Muscle of leg (tissue), 11 donors: ENCODE results near the gene NFXL1. TPM values are rescaled to one million over a fixed set of nuclear protein-coding genes. Genes with fewer than 3 reads are reported as not detected.

Experiments
- DNase-seq: peaks from one replicate; pipeline ENCODE4 v3.0.0; 2013
- H3K27ac ChIP-seq: one replicate; pipeline ENCODE4 v1.5.1; 2013; ENCODE audit warnings: mild to moderate bottlenecking, low read length, control low read depth
- H3K27me3 ChIP-seq: one replicate; pipeline ENCODE4 v1.6.1; 2013; ENCODE audit warnings: low read length; ENCODE audit not compliant: control insufficient read depth, insufficient read depth
- H3K36me3 ChIP-seq: one replicate; pipeline ENCODE4 v1.6.1; 2013; ENCODE audit warnings: low read length; ENCODE audit not compliant: control insufficient read depth, insufficient read depth
- H3K4me1 ChIP-seq: one replicate; pipeline ENCODE4 v1.6.1; 2013; ENCODE audit warnings: low read length; ENCODE audit not compliant: control insufficient read depth, insufficient read depth
- H3K4me3 ChIP-seq: one replicate; pipeline ENCODE4 v1.5.1; 2013; ENCODE audit warnings: low read length, control low read depth
- H3K9me3 ChIP-seq: replicated peaks from 2 replicates; pipeline ENCODE4 v1.6.1; 2013; ENCODE audit warnings: low read depth, low read length; ENCODE audit not compliant: control insufficient read depth
- WGBS: methylation state at CpG from one replicate; pipeline ENCODE4 v1.1.5; 2013; ENCODE audit warnings: missing lambda C conversion rate; ENCODE audit not compliant: insufficient coverage; 5-methylcytosine and 5-hydroxymethylcytosine counted together
- polyA plus RNA-seq, 8 donors: library from polyadenylated mRNA; unstranded; fragments of 120-200 nt; gene quantifications; one replicate each; pipeline versions ENCODE4 v1.2.1 to v1.2.3, GENCODE V29; 2013; ENCODE audit warnings: inconsistent platforms in 1 of 8, low replicate concordance in 1 of 8; ENCODE audit not compliant: insufficient read length in 8 of 8, insufficient read depth in 1 of 8
- total RNA-seq: library from RNA; stranded (reverse); fragments of 120-200 nt; gene quantifications from one replicate; pipeline ENCODE4 v1.2.4, GENCODE V29; 2013

Gene NFXL1
- total and polyA plus RNA-seq, 9 donors: 7.3 to 11.5 (median 8.1) TPM

DNA sequence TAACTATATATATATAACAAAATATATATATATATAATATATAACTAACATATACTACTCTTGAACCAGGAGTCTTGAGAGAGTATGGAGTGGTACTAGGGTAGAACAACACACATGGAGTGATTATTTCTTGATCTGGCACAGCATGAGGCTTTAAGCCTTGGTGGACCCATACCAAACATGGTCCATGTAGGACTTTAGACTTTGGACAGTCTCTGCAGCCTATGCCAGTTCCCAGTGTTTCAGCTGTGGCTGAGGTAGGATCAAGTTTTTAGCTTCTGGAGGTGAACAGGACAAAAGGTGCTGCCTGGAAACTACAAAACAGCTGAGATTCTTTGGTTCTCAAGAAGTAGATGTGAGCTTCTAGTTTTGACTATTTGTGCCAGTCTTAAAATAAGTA lies 97.1 kb downstream of the NFXL1 start:
- DNase-seq: no peak
- Histone ChIP-seq H3K9me3 (no peaks in the 10 kb centered on the region), H3K36me3 (no peaks in the 10 kb centered on the region), H3K4me3 (no peak overlapping the region), H3K4me1 (no peaks in the 10 kb centered on the region), H3K27me3 (no peaks in the 10 kb centered on the region), H3K27ac (no peak overlapping the region)

DNA sequence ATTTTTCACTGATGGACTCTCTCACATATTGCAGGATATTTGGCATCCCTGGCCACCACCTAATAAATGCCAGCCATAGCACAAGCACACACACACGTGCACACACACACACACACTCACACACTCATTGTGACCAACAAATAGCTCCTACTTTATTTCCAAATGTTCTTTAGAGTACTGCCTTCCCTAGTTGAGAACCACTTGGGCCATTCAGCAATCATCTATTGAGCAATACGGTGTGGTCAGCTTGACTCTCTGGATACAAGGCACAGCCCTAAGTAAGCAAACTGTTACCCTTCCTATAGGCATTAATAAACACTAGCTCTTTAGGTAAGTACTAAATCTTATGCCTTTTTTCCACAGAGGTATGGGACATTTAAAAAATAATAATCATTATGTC lies 97.6 kb downstream of the NFXL1 start:
- Histone ChIP-seq H3K4me1 (no peaks in the 10 kb centered on the region), H3K9me3 (no peaks in the 10 kb centered on the region), H3K27me3 (no peaks in the 10 kb centered on the region), H3K36me3 (no peaks in the 10 kb centered on the region), H3K27ac (no peak overlapping the region), H3K4me3 (no peak overlapping the region)
- 33% methylated on average over 1 of the region's 2 CpGs for WGBS
- no peak for DNase-seq

DNA sequence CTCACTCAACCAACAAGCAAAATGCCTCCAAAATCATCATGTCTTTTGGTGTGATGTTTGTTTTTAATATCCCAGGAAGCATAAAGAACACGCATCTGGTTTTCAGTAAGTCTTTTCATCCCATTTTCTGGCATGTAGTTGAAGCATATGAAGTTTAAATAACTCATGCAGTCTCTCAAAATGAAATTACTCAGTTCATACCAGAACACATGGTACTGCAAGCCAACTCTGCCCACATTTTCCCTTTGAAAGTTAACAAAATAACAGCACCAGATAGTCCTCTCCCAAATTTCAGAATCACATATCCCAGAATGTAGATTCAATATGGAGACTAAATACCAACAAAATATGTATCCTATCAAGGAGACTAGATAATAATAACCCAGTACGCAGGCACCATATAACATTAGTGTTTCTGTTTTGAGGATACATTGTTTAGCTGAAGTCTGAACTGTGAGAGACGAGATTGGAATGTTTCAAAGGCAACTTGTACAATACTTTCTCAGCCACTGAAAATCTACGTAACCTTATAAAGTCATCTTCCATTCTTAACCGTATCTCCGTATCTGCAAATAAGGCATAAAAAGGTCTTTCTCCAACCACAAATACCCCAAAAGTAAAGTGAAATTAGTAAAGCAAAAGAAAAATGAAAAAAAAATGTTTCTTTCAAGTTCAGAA lies 99.6 kb downstream of the NFXL1 start:
- H3K36me3 ChIP-seq: no peaks in the 10 kb centered on the region
- no peak for DNase-seq
- WGBS: no CpG with 5 or more reads among the region's 6 CpGs
- H3K4me1 ChIP-seq: no peaks in the 10 kb centered on the region
- H3K27ac ChIP-seq: no peak overlapping the region
- H3K4me3 ChIP-seq: no peak overlapping the region
- no peaks in the 10 kb centered on the region for H3K27me3 ChIP-seq
- no peaks in the 10 kb centered on the region for H3K9me3 ChIP-seq

DNA sequence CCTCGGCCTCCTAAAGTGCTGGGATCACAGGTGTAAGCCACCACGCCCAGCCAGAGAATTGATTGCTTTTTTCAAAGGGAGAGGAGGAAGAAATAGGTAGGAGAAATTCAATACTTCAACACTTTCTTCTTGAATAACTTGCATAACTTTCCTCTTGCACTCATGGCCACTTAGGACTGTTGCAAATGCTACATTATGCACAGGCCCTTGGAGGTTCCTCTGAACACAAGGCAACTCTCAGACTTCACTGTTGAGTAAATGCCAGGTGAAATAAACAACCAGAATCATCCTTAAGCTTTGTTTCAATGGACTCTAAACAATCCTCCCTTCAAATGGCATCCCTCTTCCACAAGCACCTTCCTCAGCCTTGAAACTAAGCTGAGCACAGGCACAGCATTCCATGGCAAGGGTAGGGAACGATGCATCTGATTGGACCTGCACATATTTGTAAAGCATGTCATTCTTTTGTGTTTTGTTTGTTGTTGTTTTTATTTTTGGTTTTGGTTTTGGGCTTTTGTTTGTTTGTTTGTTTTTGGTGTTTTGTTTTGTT lies 104.7 kb downstream of the NFXL1 start:
- no peak overlapping the region for H3K4me3 ChIP-seq
- H3K36me3 ChIP-seq: no peaks in the 10 kb centered on the region
- no peak for DNase-seq
- no peaks in the 10 kb centered on the region for H3K4me1 ChIP-seq
- no peak overlapping the region for H3K27ac ChIP-seq
- no CpG with 5 or more reads among the region's 3 CpGs for WGBS
- H3K9me3 ChIP-seq: no peaks in the 10 kb centered on the region
- no peaks in the 10 kb centered on the region for H3K27me3 ChIP-seq

DNA sequence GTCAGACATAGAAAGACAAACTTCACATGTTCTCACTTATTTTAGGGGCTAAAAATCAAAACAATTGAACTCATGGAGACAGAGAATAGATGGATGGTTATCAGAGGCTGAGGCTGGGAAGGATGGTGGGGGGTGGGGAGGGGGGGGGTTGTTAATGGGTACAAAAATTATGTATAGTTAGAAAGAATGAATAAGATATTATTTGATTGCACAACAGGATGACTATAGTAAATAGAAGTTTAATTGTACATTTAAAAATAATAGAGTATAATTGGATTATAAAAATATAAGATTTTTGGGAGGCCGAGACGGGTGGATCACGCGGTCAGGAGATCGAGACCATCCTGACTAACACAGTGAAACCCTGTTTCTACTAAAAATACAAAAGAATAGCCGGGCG lies 109.8 kb downstream of the NFXL1 start:
- no peak for DNase-seq
- no CpG with 5 or more reads among the region's 7 CpGs for WGBS

DNA sequence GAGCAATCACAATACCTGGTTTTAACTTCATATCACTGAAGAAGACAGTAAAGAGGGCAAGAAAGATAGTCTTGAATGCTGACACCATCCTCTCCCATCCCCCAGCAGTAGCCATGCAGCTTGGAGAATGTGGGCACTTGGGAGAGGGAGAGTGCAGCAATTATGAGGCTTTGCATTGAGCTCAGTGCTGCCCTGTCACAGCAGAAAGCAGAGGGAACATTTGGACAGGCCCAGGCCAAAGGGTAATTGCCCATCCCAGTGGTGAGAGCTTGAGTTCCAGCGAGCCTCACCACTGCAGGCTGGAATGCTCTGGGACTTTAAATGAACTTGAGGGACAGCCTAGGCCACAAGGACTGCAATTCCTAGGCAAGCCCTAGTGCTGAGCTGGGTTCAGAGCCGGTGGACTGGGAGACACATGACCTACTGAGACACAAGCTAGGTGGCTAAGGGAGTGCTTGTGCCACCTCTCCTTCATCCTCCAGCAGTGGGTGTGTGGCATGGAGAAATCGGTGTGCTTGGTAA lies 112.8 kb downstream of the NFXL1 start:
- H3K27ac ChIP-seq: no peak overlapping the region

More for the DNA sequence above, 109.8 kb downstream of the NFXL1 start:
- H3K4me1 ChIP-seq: no peaks in the 10 kb centered on the region
- no peaks in the 10 kb centered on the region for H3K27me3 ChIP-seq
- no peak overlapping the region for H3K4me3 ChIP-seq
- H3K9me3 ChIP-seq: no peaks in the 10 kb centered on the region
- H3K27ac ChIP-seq: no peak overlapping the region
- H3K36me3 ChIP-seq: no peaks in the 10 kb centered on the region

DNA sequence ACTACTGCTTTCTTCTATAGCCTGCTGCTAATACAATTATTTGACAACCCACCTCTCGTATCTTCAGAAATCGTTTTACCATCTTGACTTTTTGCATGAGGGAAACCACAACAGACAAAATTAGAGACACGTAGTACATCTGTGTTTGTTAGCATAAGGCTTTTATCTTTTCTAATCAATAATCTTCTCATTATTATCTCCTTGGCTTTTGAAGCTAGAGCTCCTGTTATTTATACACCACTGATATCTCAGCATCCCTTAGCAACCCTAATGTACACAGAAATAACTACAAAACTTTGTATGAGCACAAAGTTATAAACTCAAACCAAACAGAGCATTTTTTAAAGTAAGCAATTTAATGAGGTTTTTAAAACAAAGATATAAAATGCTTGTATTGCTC lies 116.2 kb downstream of the NFXL1 start:
- no peaks in the 10 kb centered on the region for H3K4me1 ChIP-seq
- H3K27me3 ChIP-seq: no peaks in the 10 kb centered on the region
- no peaks in the 10 kb centered on the region for H3K9me3 ChIP-seq
- no CpG with 5 or more reads among the region's 3 CpGs for WGBS
- H3K4me3 ChIP-seq: no peak overlapping the region
- no peaks in the 10 kb centered on the region for H3K36me3 ChIP-seq
- DNase-seq: peak; percentile 18
- H3K27ac ChIP-seq: no peak overlapping the region

More for the DNA sequence above, 112.8 kb downstream of the NFXL1 start:
- Histone ChIP-seq H3K36me3 (no peaks in the 10 kb centered on the region), H3K4me1 (no peaks in the 10 kb centered on the region), H3K9me3 (no peaks in the 10 kb centered on the region), H3K4me3 (no peak overlapping the region), H3K27me3 (no peaks in the 10 kb centered on the region)
- WGBS: 61% methylated on average over 2 of the region's 3 CpGs
- DNase-seq: no peak

Other genes starting within 250 kb of the NFXL1 start
- 1.0 TPM for gene CORIN, start 76.5 kb downstream of the NFXL1 start, total RNA-seq
- gene CORIN, start 76.5 kb downstream of the NFXL1 start, polyA plus RNA-seq: 1 to 10 TPM in 7 of 8 donors, under 1 TPM in 1; 0.87 to 3.9 (median 2.0) TPM
- 0.35 TPM for gene CNGA1, start 102.1 kb upstream of the NFXL1 start, total RNA-seq
- under 1 TPM; 0.13 to 0.70 (median 0.29) TPM for gene CNGA1, start 102.1 kb upstream of the NFXL1 start, polyA plus RNA-seq
- 2.2 TPM for gene NIPAL1, start 102.2 kb upstream of the NFXL1 start, total RNA-seq
- gene NIPAL1, start 102.2 kb upstream of the NFXL1 start, polyA plus RNA-seq: 1 to 10 TPM; 1.5 to 3.1 (median 2.5) TPM
- 0.35 TPM for gene TXK, start 219.7 kb upstream of the NFXL1 start, total RNA-seq
- under 1 TPM; 0.11 to 0.72 (median 0.23) TPM for gene TXK, start 219.7 kb upstream of the NFXL1 start, polyA plus RNA-seq